ENCODE measurements around the gene TECPR2. TPM values are rescaled to one million over a fixed set of nuclear protein-coding genes. Genes with fewer than 3 reads are reported as not detected.

Gene TECPR2
- total RNA-seq, 6 donors from 2014 or later: 16.3 to 71.2 (median 24.6) TPM

DNA sequence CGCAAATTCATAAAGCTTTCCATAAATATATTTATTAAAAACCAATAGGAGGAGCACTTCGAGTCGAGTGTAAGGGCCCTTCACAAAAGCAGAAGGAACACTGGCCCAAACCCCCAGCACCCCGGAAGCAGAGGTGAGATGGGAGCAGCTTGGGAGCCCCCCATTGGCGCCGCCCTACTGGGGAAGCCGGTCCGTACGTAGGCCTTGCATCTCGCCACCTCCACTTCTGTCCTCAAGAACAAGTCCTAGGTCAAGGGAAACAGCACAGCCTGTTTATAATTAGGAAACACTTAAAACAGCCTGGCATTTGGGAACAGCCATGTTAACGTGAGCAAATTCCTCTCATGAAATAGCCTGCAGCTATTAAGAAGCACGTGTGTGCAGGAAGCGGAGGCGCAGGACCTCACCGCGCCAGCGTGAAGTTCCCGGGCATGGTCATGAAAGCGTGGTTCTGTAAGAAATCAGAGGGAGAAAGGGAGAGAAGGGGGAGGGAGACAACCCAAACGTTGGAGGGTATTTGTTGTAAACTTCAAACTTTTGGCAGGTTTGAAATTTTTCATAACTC lies 139.1 kb downstream of the TECPR2 start:
- Histone ChIP-seq H3K27ac (no peak overlapping the region), H3K4me1 (peaks cover 7 to 18% (median 13%) of the 10 kb centered on the region in 4 donors), H3K4me3 (no peak overlapping the region), H3K36me3 (peaks cover 0 to 40% (median 18%) of the 10 kb centered on the region in 4 donors), H3K27me3 (no peaks in the 10 kb centered on the region), H3K9me3 (no peaks in the 10 kb centered on the region)
- TF ChIP-seq EP300 (IDR thresholded peaks at IDR 0.05): no peak
- no peak for TF ChIP-seq POLR2AphosphoS5 (IDR thresholded peaks at IDR 0.05)
- TF ChIP-seq, protein P1, sequence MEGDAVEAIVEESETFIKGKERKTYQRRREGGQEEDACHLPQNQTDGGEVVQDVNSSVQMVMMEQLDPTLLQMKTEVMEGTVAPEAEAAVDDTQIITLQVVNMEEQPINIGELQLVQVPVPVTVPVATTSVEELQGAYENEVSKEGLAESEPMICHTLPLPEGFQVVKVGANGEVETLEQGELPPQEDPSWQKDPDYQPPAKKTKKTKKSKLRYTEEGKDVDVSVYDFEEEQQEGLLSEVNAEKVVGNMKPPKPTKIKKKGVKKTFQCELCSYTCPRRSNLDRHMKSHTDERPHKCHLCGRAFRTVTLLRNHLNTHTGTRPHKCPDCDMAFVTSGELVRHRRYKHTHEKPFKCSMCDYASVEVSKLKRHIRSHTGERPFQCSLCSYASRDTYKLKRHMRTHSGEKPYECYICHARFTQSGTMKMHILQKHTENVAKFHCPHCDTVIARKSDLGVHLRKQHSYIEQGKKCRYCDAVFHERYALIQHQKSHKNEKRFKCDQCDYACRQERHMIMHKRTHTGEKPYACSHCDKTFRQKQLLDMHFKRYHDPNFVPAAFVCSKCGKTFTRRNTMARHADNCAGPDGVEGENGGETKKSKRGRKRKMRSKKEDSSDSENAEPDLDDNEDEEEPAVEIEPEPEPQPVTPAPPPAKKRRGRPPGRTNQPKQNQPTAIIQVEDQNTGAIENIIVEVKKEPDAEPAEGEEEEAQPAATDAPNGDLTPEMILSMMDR (IDR thresholded peaks at IDR 0.05): no peak
- TF ChIP-seq POLR2A (IDR thresholded peaks at IDR 0.05): no peak
- WGBS, 2 donors: 88% methylated on average over 20 of the region's 20 CpGs
- DNase-seq (no peak), ATAC-seq (ENCODE audit: low FRiP score in 2 of 2) (no peak)

DNA sequence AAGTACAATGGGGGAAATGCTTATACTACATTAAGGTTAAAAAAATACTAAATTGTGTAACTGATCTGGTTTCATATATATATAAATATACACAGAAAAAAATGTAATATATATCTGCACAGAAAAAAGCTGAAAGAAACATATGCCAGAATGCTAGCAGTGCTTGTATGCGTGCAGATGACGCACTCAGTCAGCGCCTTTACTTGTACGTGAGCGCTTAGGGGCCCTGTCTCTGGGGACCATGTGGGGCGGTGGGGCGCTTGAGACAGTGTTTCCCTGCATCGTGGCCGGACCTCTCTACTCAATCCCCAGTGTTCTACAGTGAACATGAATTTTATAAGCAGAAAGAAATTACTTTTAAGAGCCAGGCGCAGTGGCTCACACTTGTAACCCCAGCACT lies 139.8 kb downstream of the TECPR2 start:
- WGBS, 2 donors: 93 to 96% methylated on average over 10 of the region's 10 CpGs
- Histone ChIP-seq H3K9me3 (no peaks in the 10 kb centered on the region), H3K27me3 (no peaks in the 10 kb centered on the region), H3K36me3 (peaks cover 0 to 34% (median 17%) of the 10 kb centered on the region in 4 donors), H3K4me1 (peaks cover 7 to 18% (median 13%) of the 10 kb centered on the region in 4 donors), H3K4me3 (no peak overlapping the region), H3K27ac (no peak overlapping the region)
- TF ChIP-seq POLR2AphosphoS5 (IDR thresholded peaks at IDR 0.05) (no peak), EP300 (IDR thresholded peaks at IDR 0.05) (no peak), POLR2A (IDR thresholded peaks at IDR 0.05) (no peak)
- TF ChIP-seq, protein P1 (IDR thresholded peaks at IDR 0.05): no peak
- no peak for ATAC-seq (ENCODE audit: low FRiP score in 2 of 2)
- no peak for DNase-seq

DNA sequence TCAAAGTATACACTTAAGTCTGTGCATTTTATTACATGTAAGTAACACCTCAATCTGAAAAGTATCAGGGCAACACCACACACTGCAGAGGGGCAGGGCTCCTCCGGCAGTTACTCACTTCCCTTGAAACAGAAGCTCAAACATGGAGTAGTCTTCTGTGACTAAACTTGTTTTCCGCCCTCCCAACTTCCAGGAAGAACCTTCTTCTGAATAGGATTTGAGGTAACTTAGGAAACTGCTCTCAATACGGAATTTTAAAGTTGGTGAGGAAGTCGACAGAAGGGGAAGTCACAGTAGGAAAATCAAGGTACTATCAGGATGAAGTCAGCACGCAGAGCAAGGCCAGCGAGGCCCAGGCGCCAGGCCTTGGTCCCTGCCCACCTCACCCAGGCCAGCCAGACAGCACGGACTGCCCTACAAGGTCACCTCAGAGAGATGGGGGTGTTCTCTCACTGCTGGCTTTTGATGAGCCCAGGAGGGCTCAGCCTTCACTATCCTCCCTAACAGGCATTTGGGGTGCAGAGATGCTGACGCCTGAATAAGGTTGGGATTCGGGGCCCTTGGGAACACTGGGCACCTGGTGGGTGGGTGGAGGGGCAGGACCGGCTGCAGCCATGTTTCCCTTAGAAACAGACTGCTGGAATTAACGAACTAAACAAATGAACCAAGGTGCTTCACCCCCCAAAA lies 141.0 kb downstream of the TECPR2 start:
- Histone ChIP-seq H3K27me3 (no peaks in the 10 kb centered on the region), H3K9me3 (no peaks in the 10 kb centered on the region), H3K4me1 (peaks cover 9 to 24% (median 16%) of the 10 kb centered on the region in 4 donors), H3K36me3 (peaks cover 0 to 22% (median 7%) of the 10 kb centered on the region in 4 donors), H3K4me3 (no peak overlapping the region), H3K27ac (no peak overlapping the region)
- ATAC-seq (ENCODE audit: low FRiP score in 2 of 2) (no peak), DNase-seq (no peak)
- no peak for TF ChIP-seq POLR2A (IDR thresholded peaks at IDR 0.05)
- TF ChIP-seq, protein P1 (IDR thresholded peaks at IDR 0.05): no peak
- no peak for TF ChIP-seq EP300 (IDR thresholded peaks at IDR 0.05)
- no peak for TF ChIP-seq POLR2AphosphoS5 (IDR thresholded peaks at IDR 0.05)
- 75 to 88% methylated on average over 10 to 11 of the region's 12 CpGs for WGBS, 2 donors

- Histone ChIP-seq H3K4me1 (peaks cover 11 to 25% (median 17%) of the 10 kb centered on the region in 4 donors), H3K27ac (no peak overlapping the region), H3K36me3 (peaks cover 0 to 17% (median 6%) of the 10 kb centered on the region in 4 donors), H3K4me3 (no peak overlapping the region), H3K27me3 (no peaks in the 10 kb centered on the region), H3K9me3 (no peaks in the 10 kb centered on the region)
- WGBS, 2 donors: 80 to 81% methylated on average over 8 to 18 of the region's 18 CpGs
- ATAC-seq (ENCODE audit: low FRiP score in 2 of 2): no peak
- no peak for TF ChIP-seq EP300 (IDR thresholded peaks at IDR 0.05)
- TF ChIP-seq POLR2A (IDR thresholded peaks at IDR 0.05): no peak
- no peak for TF ChIP-seq POLR2AphosphoS5 (IDR thresholded peaks at IDR 0.05)
- DNase-seq: no peak
Observed at GRCh38 chr14:102504328-102504999, 141.7 kb downstream of the TECPR2 start.

- TF ChIP-seq, protein P1 (IDR thresholded peaks at IDR 0.05): no peak
- TF ChIP-seq EP300 (IDR thresholded peaks at IDR 0.05) (no peak), POLR2A (IDR thresholded peaks at IDR 0.05) (no peak), POLR2AphosphoS5 (IDR thresholded peaks at IDR 0.05) (no peak)
- no peak overlapping the region for H3K27ac ChIP-seq
- no peak for DNase-seq
- ATAC-seq (ENCODE audit: low FRiP score in 2 of 2): no peak
- 92 to 96% methylated on average over 4 to 6 of the region's 7 CpGs for WGBS, 2 donors
- H3K4me1 ChIP-seq: peaks cover 10 to 20% (median 13%) of the 10 kb centered on the region in 4 donors
- H3K9me3 ChIP-seq: no peaks in the 10 kb centered on the region
- H3K27me3 ChIP-seq: no peaks in the 10 kb centered on the region
- H3K36me3 ChIP-seq: peaks cover 0 to 17% (median 6%) of the 10 kb centered on the region in 4 donors
- H3K4me3 ChIP-seq: no peak overlapping the region
Observed at GRCh38 chr14:102505000-102505619, 142.4 kb downstream of the TECPR2 start.
